Measurements from ENCODE around the gene RNF2. TPM values are rescaled to one million over a fixed set of nuclear protein-coding genes. Genes with fewer than 3 reads are reported as not detected.

Gene RNF2
- polyA plus RNA-seq, 1 donor (not counting 4 experiments of a cell fraction or from before 2014, with no cell fraction given): 29.2 TPM

GRCh38 chr1:185058110-185058509, 12.8 kb downstream of the RNF2 start:
- no peak overlapping the region for H3K9ac ChIP-seq (ENCODE audit: control insufficient read depth, extremely low read depth, insufficient read depth, low read length)
- no peaks in the 10 kb centered on the region for H3K9me1 ChIP-seq (ENCODE audit: control insufficient read depth, extremely low read depth, insufficient read depth, low read length)
- H3K4me3 ChIP-seq (ENCODE audit: control insufficient read depth in 2 of 3, extremely low read depth in 1 of 3, insufficient read depth in 2 of 3, low read depth in 1 of 3, low read length in 3 of 3): no peak overlapping the region
- no peak overlapping the region for H3K27ac ChIP-seq (ENCODE audit: control insufficient read depth, insufficient read depth, low read length)
- H3K9me3 ChIP-seq (ENCODE audit: control insufficient read depth, low read depth, low read length): no peaks in the 10 kb centered on the region
- H3K36me3 ChIP-seq (ENCODE audit: control insufficient read depth in 2 of 2, extremely low read depth in 1 of 2, insufficient read depth in 2 of 2, low read length in 2 of 2): peaks cover 0 to 2% of the 10 kb centered on the region in 2 experiments
- TF ChIP-seq, protein P1, sequence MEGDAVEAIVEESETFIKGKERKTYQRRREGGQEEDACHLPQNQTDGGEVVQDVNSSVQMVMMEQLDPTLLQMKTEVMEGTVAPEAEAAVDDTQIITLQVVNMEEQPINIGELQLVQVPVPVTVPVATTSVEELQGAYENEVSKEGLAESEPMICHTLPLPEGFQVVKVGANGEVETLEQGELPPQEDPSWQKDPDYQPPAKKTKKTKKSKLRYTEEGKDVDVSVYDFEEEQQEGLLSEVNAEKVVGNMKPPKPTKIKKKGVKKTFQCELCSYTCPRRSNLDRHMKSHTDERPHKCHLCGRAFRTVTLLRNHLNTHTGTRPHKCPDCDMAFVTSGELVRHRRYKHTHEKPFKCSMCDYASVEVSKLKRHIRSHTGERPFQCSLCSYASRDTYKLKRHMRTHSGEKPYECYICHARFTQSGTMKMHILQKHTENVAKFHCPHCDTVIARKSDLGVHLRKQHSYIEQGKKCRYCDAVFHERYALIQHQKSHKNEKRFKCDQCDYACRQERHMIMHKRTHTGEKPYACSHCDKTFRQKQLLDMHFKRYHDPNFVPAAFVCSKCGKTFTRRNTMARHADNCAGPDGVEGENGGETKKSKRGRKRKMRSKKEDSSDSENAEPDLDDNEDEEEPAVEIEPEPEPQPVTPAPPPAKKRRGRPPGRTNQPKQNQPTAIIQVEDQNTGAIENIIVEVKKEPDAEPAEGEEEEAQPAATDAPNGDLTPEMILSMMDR (optimal IDR thresholded peaks at IDR 0.05 in 1 of 3, IDR thresholded peaks at IDR 0.05 in 1 of 3, conservative IDR thresholded peaks at IDR 0.05 in 1 of 3; ENCODE audit: extremely low read depth in 1 of 3, insufficient read depth in 2 of 3, low read length in 3 of 3): no peak
- TF ChIP-seq EZH2 (IDR thresholded peaks at IDR 0.05; ENCODE audit: low read length): no peak
- H3K4me2 ChIP-seq (ENCODE audit: control insufficient read depth, extremely low read depth, insufficient read depth, low read depth, low read length): no peak overlapping the region
- no peaks in the 10 kb centered on the region for H4K20me1 ChIP-seq (ENCODE audit: control insufficient read depth, extremely low read depth, insufficient read depth, low read length)
- peaks cover 56% of the 10 kb centered on the region for H3K79me2 ChIP-seq (ENCODE audit: control insufficient read depth, insufficient read depth, low read length)
- dilution Hi-C loops (cut with MboI; ENCODE audit: extremely low pct_ligation_motif_present, low sequenced_read_pairs): no loop called here
- no peaks in the 10 kb centered on the region for H3K27me3 ChIP-seq (ENCODE audit: control insufficient read depth, extremely low read depth, insufficient read depth, low read length)
- DNase-seq (ENCODE audit: low read depth, low spot score) (no peak), FAIRE-seq (no peak)
- no peak overlapping the region for H2AFZ ChIP-seq (ENCODE audit: control insufficient read depth, low read length)
- no peaks in the 10 kb centered on the region for H3K4me1 ChIP-seq (ENCODE audit: control insufficient read depth, extremely low read depth, insufficient read depth, low read length)

DNA sequence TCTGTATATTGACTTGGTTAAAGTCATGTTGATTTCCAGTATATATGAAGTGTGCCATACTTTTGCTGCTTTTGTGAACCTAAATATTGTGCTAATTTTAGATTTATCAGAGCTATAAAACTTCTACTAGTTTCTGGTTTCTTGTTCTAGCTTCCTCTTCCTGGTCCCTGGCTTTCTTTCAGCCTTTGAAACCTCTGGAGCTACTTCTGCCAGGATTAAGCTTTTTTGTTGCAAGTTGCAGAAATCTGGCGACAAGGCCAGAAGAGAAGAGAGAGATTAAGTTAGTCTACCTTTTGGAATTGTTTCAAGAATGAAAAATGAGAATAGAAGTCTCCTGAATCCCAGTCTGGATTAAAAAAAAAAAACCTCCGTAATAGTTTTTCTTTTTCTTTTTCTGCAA, 13.5 kb downstream of the RNF2 start:
- DNase-seq (ENCODE audit: low read depth, low spot score): no peak
- Histone ChIP-seq H3K27ac (ENCODE audit: control insufficient read depth, insufficient read depth, low read length) (no peak overlapping the region), H2AFZ (ENCODE audit: control insufficient read depth, low read length) (no peak overlapping the region), H3K79me2 (ENCODE audit: control insufficient read depth, insufficient read depth, low read length) (peaks cover 52% of the 10 kb centered on the region), H3K9ac (ENCODE audit: control insufficient read depth, extremely low read depth, insufficient read depth, low read length) (no peak overlapping the region), H4K20me1 (ENCODE audit: control insufficient read depth, extremely low read depth, insufficient read depth, low read length) (no peaks in the 10 kb centered on the region), H3K4me1 (ENCODE audit: control insufficient read depth, extremely low read depth, insufficient read depth, low read length) (no peaks in the 10 kb centered on the region), H3K36me3 (ENCODE audit: control insufficient read depth in 2 of 2, extremely low read depth in 1 of 2, insufficient read depth in 2 of 2, low read length in 2 of 2) (peaks cover 0 to 2% of the 10 kb centered on the region in 2 experiments), H3K9me1 (ENCODE audit: control insufficient read depth, extremely low read depth, insufficient read depth, low read length) (no peaks in the 10 kb centered on the region), H3K9me3 (ENCODE audit: control insufficient read depth, low read depth, low read length) (no peaks in the 10 kb centered on the region), H3K27me3 (ENCODE audit: control insufficient read depth, extremely low read depth, insufficient read depth, low read length) (no peaks in the 10 kb centered on the region), H3K4me3 (ENCODE audit: control insufficient read depth in 2 of 3, extremely low read depth in 1 of 3, insufficient read depth in 2 of 3, low read depth in 1 of 3, low read length in 3 of 3) (no peak overlapping the region), H3K4me2 (ENCODE audit: control insufficient read depth, extremely low read depth, insufficient read depth, low read depth, low read length) (no peak overlapping the region)
- FAIRE-seq: no peak
- TF ChIP-seq, protein P1 (optimal IDR thresholded peaks at IDR 0.05 in 1 of 3, IDR thresholded peaks at IDR 0.05 in 1 of 3, conservative IDR thresholded peaks at IDR 0.05 in 1 of 3; ENCODE audit: extremely low read depth in 1 of 3, insufficient read depth in 2 of 3, low read length in 3 of 3): no peak
- TF ChIP-seq EZH2 (IDR thresholded peaks at IDR 0.05; ENCODE audit: low read length): no peak
- dilution Hi-C loops (cut with MboI; ENCODE audit: extremely low pct_ligation_motif_present, low sequenced_read_pairs): no loop called here

Measured in keratinocyte (primary cell).